Ishikawa (cell line): Measurements from ENCODE around the gene VSX1.

Source experiments
- CEBPB ChIP-seq: IDR thresholded peaks from 2 replicates; pipeline ENCODE4 v1.6.1; 2012
- CREB1 ChIP-seq: IDR thresholded peaks from 2 replicates; pipeline ENCODE4 v1.6.1; 2012; ENCODE audit warnings: low read depth
- EGR1 ChIP-seq: IDR thresholded peaks from 2 replicates; pipeline ENCODE4 v1.6.1; 2012
- EP300 ChIP-seq: IDR thresholded peaks from 2 replicates; pipeline ENCODE4 v1.6.1; 2012; ENCODE audit warnings: borderline replicate concordance
- FOXM1 ChIP-seq: IDR thresholded peaks from 2 replicates; pipeline ENCODE4 v1.6.1; 2012; ENCODE audit warnings: low read depth, borderline replicate concordance
- MAX ChIP-seq: IDR thresholded peaks from 2 replicates; pipeline ENCODE4 v1.6.1; 2012
- NFIC ChIP-seq: IDR thresholded peaks from 2 replicates; pipeline ENCODE4 v1.6.1; 2012
- RAD21 ChIP-seq: IDR thresholded peaks from 2 replicates; pipeline ENCODE4 v1.6.1; 2012; ENCODE audit warnings: low read depth
- REST ChIP-seq: IDR thresholded peaks from 2 replicates; pipeline ENCODE4 v1.6.1; 2012; ENCODE audit warnings: low read depth, mild to moderate bottlenecking
- TAF1 ChIP-seq: IDR thresholded peaks from 2 replicates; pipeline ENCODE4 v1.6.1; 2012; ENCODE audit warnings: low read depth, mild to moderate bottlenecking
- TCF12 ChIP-seq: IDR thresholded peaks from 2 replicates; pipeline ENCODE4 v1.6.1; 2012; ENCODE audit warnings: low read depth
- TEAD4 ChIP-seq: IDR thresholded peaks from 2 replicates; pipeline ENCODE4 v1.6.1; 2012
- USF1 ChIP-seq: IDR thresholded peaks from 2 replicates; pipeline ENCODE4 v1.6.1; 2012
- YY1 ChIP-seq: IDR thresholded peaks from 2 replicates; pipeline ENCODE4 v1.6.1; 2012; ENCODE audit warnings: low read depth
- ZBTB7A ChIP-seq: IDR thresholded peaks from 2 replicates; pipeline ENCODE4 v1.6.1; 2012; ENCODE audit warnings: low read depth

VSX1 gene

GRCh38 chr20:25077610-25078169, 4.3 kb downstream of the VSX1 start:
- TF ChIP-seq NFIC (no peak), CEBPB (no peak), YY1 (no peak), CREB1 (no peak), MAX (no peak), REST (no peak), TEAD4 (no peak), USF1 (no peak), TCF12 (no peak), EP300 (no peak)

GRCh38 chr20:25076731-25077609, 5.0 kb downstream of the VSX1 start:
- TF ChIP-seq TAF1, result no peak
- TF ChIP-seq RAD21, result peak; percentile 17; the same call in 1 of the 2 replicates
- TF ChIP-seq MAX, result no peak
- TF ChIP-seq USF1, result no peak
- no peak for TF ChIP-seq TEAD4
- TF ChIP-seq ZBTB7A, result no peak
- TF ChIP-seq CEBPB, result peak; percentile 46; the same call in 1 of the 2 replicates

GRCh38 chr20:25076201-25076600, 5.7 kb downstream of the VSX1 start:
- TF ChIP-seq CREB1 (no peak), CEBPB (no peak), EGR1 (no peak), TEAD4 (no peak), TCF12 (no peak), YY1 (no peak), RAD21 (no peak), EP300 (no peak), ZBTB7A (no peak), REST (no peak), NFIC (no peak), MAX (no peak), USF1 (no peak), TAF1 (no peak), FOXM1 (no peak)

GRCh38 chr20:25073544-25073943, 8.4 kb downstream of the VSX1 start:
- TF ChIP-seq RAD21, result no peak
- no peak for TF ChIP-seq CEBPB

GRCh38 chr20:25072226-25072811, 9.6 kb downstream of the VSX1 start:
- no peak for TF ChIP-seq TCF12
- TF ChIP-seq TEAD4, result no peak
- TF ChIP-seq TAF1, result no peak
- no peak for TF ChIP-seq RAD21
- TF ChIP-seq REST, result no peak
- TF ChIP-seq MAX, result no peak
- no peak for TF ChIP-seq ZBTB7A
- TF ChIP-seq EGR1, result no peak
- no peak for TF ChIP-seq YY1
